ENCODE data around the gene CNKSR2. TPM values are rescaled to one million over a fixed set of nuclear protein-coding genes. Genes with fewer than 3 reads are reported as not detected.

Gene CNKSR2
- total and polyA plus RNA-seq, 2 of the 13 experiments (the other 11 are each of a cell fraction or from before 2014, with no cell fraction given) = not detected

GRCh38 chrX:21623778-21624501 lies 249.7 kb downstream of the CNKSR2 start:
- H3K4me3 ChIP-seq (replicated peaks in 1 of 3; ENCODE audit: insufficient read depth in 1 of 3, low read depth in 2 of 3, low read length in 3 of 3) = no peak overlapping the region

More at GRCh38 chrX:21623778-21624501, 249.7 kb downstream of the CNKSR2 start:
- H3K9me3 ChIP-seq (ENCODE audit: low read length) = no peaks in the 10 kb centered on the region
- no TSS peak for BruUV-seq (replicated peaks)
- FAIRE-seq = no peak
- DNase-seq (ENCODE audit: low spot score) = no peak
- ChIA-PET CTCF (ENCODE audit: low intra/inter-chr PET ratio, low total read pairs) (no interaction called here), POLR2A (no interaction called here)
- H3K36me3 ChIP-seq (replicated peaks in 1 of 2; ENCODE audit: control insufficient read depth in 1 of 2, insufficient read depth in 2 of 2, low read length in 2 of 2) = no peaks in the 10 kb centered on the region
- H2AFZ ChIP-seq (ENCODE audit: low read length) = no peak overlapping the region
- no peak for TF ChIP-seq TOE1 (CRISPR knock-in tag; IDR thresholded peaks at IDR 0.05)
- TF ChIP-seq SMAD3 (CRISPR knock-in tag; IDR thresholded peaks at IDR 0.05) = no peak
- TF ChIP-seq ZBTB39 (CRISPR knock-in tag; IDR thresholded peaks at IDR 0.05) = no peak
- TF ChIP-seq EHMT2 (IDR thresholded peaks at IDR 0.05; ENCODE audit: borderline replicate concordance, low read depth, low read length) = no peak
- no peak for TF ChIP-seq MEIS2 (CRISPR knock-in tag; IDR thresholded peaks at IDR 0.05)
- no peak for TF ChIP-seq ARNT2 (CRISPR knock-in tag; IDR thresholded peaks at IDR 0.05; ENCODE audit: low read depth)
- TF ChIP-seq RCOR2 (CRISPR knock-in tag; IDR thresholded peaks at IDR 0.05) = no peak
- no peak for TF ChIP-seq HNRNPUL1 (IDR thresholded peaks at IDR 0.05; ENCODE audit: low read depth, low read length)
- no peak for TF ChIP-seq ZMAT5 (CRISPR knock-in tag; IDR thresholded peaks at IDR 0.05; ENCODE audit: borderline replicate concordance, low read depth)
- TF ChIP-seq IRF9 (CRISPR knock-in tag; IDR thresholded peaks at IDR 0.05; ENCODE audit: borderline replicate concordance) = no peak
- no peak for TF ChIP-seq SAFB2 (CRISPR knock-in tag; IDR thresholded peaks at IDR 0.05; ENCODE audit: borderline replicate concordance, low read depth)
- H3K4me2 ChIP-seq (ENCODE audit: low read depth, low read length) = no peak overlapping the region
- no peak overlapping the region for H3K27ac ChIP-seq (ENCODE audit: extremely low read length, insufficient read depth, low read length)
- H4K20me1 ChIP-seq (ENCODE audit: insufficient read depth, low read length) = no peaks in the 10 kb centered on the region
- in situ Hi-C loops (cut with HindIII; ENCODE audit: extremely low pct_ligation_motif_present, low pct_unique_long_range_greater_than_20kb) (no loop called here), intact Hi-C loops (cut with micrococcal nuclease; ENCODE audit: unreplicated experiment) (no loop called here)
- H3K9ac ChIP-seq (ENCODE audit: insufficient read depth, low read depth, low read length) = no peak overlapping the region
- no peak for ATAC-seq
- H3K79me2 ChIP-seq (ENCODE audit: insufficient read depth, low read length) = no peaks in the 10 kb centered on the region
- H3K27me3 ChIP-seq (ENCODE audit: control insufficient read depth in 1 of 2, insufficient read depth in 2 of 2, low read length in 2 of 2) = no peaks in the 10 kb centered on the region
- H3K4me1 ChIP-seq (ENCODE audit: insufficient read depth, low read length) = no peaks in the 10 kb centered on the region

All from HepG2 (cell line).